Spinal cord (tissue), 10 donors: Measurements from ENCODE around the gene C19orf67. TPM values are rescaled to one million over a fixed set of nuclear protein-coding genes. Genes with fewer than 3 reads are reported as not detected.

Source experiments
- DNase-seq, 6 donors: peaks; one replicate each; pipeline versions ENCODE4 v3.0.0 to v3.0.0-alpha.2; 2013 to 2015; ENCODE audit warnings: low spot score in 6 of 6, low read depth in 4 of 6
- H3K27ac ChIP-seq: one replicate; pipeline ENCODE4 v1.5.1; 2013; ENCODE audit warnings: low read depth, low read length, control low read depth
- H3K27me3 ChIP-seq: one replicate; pipeline ENCODE4 v1.6.1; 2013; ENCODE audit warnings: low read length; ENCODE audit not compliant: control insufficient read depth, insufficient read depth
- H3K36me3 ChIP-seq: one replicate; pipeline ENCODE4 v1.6.1; 2013; ENCODE audit warnings: low read length; ENCODE audit not compliant: control insufficient read depth, insufficient read depth
- H3K4me1 ChIP-seq: one replicate; pipeline ENCODE4 v1.6.1; 2013; ENCODE audit warnings: low read length; ENCODE audit not compliant: control insufficient read depth, insufficient read depth
- H3K4me3 ChIP-seq: one replicate; pipeline ENCODE4 v1.5.1; 2013; ENCODE audit warnings: low read depth, low read length, control low read depth
- H3K9me3 ChIP-seq: one replicate; pipeline ENCODE4 v1.6.1; 2013; ENCODE audit warnings: low read length; ENCODE audit not compliant: control insufficient read depth, insufficient read depth
- WGBS: methylation state at CpG from one replicate; pipeline ENCODE4 v1.1.5; 2013; ENCODE audit warnings: missing lambda C conversion rate; ENCODE audit not compliant: insufficient coverage; 5-methylcytosine and 5-hydroxymethylcytosine counted together
- polyA plus RNA-seq, 2 donors: library from polyadenylated mRNA; unstranded; fragments of 120-200 nt; gene quantifications; one replicate each; pipeline ENCODE4 v1.2.1, GENCODE V29; 2013; ENCODE audit not compliant: insufficient read length in 2 of 2
- total RNA-seq, 2 donors: library from RNA; depleted of rRNA in 1 of 2; stranded (reverse); fragments of 120-200 nt in 1 of 2; fragments of >200 nt in 1 of 2; gene quantifications; one replicate each; pipeline versions ENCODE4 v1.2.3 to v1.2.4, GENCODE V29; 2013 to 2014
- donor health status: healthy.

C19orf67 gene
- total and polyA plus RNA-seq, 4 donors = 0.21 to 0.22 TPM; not detected in 2

- peaks cover 21% of the 10 kb centered on the region for H3K27me3 ChIP-seq
- peaks cover 24% of the 10 kb centered on the region for H3K4me1 ChIP-seq
- H3K27ac ChIP-seq = no peak overlapping the region
- no peaks in the 10 kb centered on the region for H3K9me3 ChIP-seq
- no peaks in the 10 kb centered on the region for H3K36me3 ChIP-seq
- no peak overlapping the region for H3K4me3 ChIP-seq
- DNase-seq = no peak
- 67% methylated on average over 5 of the region's 8 CpGs for WGBS
Measured at GRCh38 chr19:14059652-14060155, 25.9 kb downstream of the C19orf67 start.

- H3K36me3 ChIP-seq = peaks cover 3% of the 10 kb centered on the region
- no peak for DNase-seq
- H3K9me3 ChIP-seq = no peaks in the 10 kb centered on the region
- H3K4me3 ChIP-seq = no peak overlapping the region
- H3K4me1 ChIP-seq = peaks cover 24% of the 10 kb centered on the region
- H3K27me3 ChIP-seq = peaks cover 21% of the 10 kb centered on the region
- 3% methylated on average over 10 of the region's 15 CpGs for WGBS
- no peak overlapping the region for H3K27ac ChIP-seq
Measured at GRCh38 chr19:14059093-14059480, 26.5 kb downstream of the C19orf67 start.

- Histone ChIP-seq H3K27ac (no peak overlapping the region), H3K4me1 (peaks cover 24% of the 10 kb centered on the region), H3K4me3 (no peak overlapping the region), H3K9me3 (no peaks in the 10 kb centered on the region), H3K36me3 (peaks cover 7% of the 10 kb centered on the region), H3K27me3 (peaks cover 21% of the 10 kb centered on the region)
- WGBS = 24% methylated on average over 17 of the region's 17 CpGs
- DNase-seq = no peak
Measured at GRCh38 chr19:14058182-14059092, 27.1 kb downstream of the C19orf67 start.

GRCh38 chr19:14056741-14057356 is 28.7 kb downstream of the C19orf67 start:
- H3K27me3 ChIP-seq = peaks cover 21% of the 10 kb centered on the region
- H3K27ac ChIP-seq = no peak overlapping the region
- H3K9me3 ChIP-seq = no peaks in the 10 kb centered on the region
- peaks cover 24% of the 10 kb centered on the region for H3K4me1 ChIP-seq
- H3K36me3 ChIP-seq = peaks cover 17% of the 10 kb centered on the region
- no peak overlapping the region for H3K4me3 ChIP-seq
- 38% methylated on average over 8 of the region's 19 CpGs for WGBS
- DNase-seq = no peak

- H3K36me3 ChIP-seq = peaks cover 20% of the 10 kb centered on the region
- H3K4me3 ChIP-seq = no peak overlapping the region
- no peak for DNase-seq
- peaks cover 24% of the 10 kb centered on the region for H3K4me1 ChIP-seq
- 89% methylated on average over 8 of the region's 10 CpGs for whole genome bisulfite sequencing
- H3K27ac ChIP-seq = no peak overlapping the region
- peaks cover 21% of the 10 kb centered on the region for H3K27me3 ChIP-seq
- no peaks in the 10 kb centered on the region for H3K9me3 ChIP-seq
Measured at GRCh38 chr19:14056069-14056666, 29.4 kb downstream of the C19orf67 start.

- Histone ChIP-seq H3K4me3 (no peak overlapping the region), H3K9me3 (no peaks in the 10 kb centered on the region), H3K27ac (no peak overlapping the region), H3K4me1 (peaks cover 24% of the 10 kb centered on the region), H3K27me3 (peaks cover 21% of the 10 kb centered on the region), H3K36me3 (peaks cover 24% of the 10 kb centered on the region)
- DNase-seq = no peak
- WGBS = 89% methylated on average over 3 of the region's 3 CpGs
Measured at GRCh38 chr19:14055396-14055795, 30.2 kb downstream of the C19orf67 start.

- Histone ChIP-seq H3K36me3 (peaks cover 25% of the 10 kb centered on the region), H3K9me3 (no peaks in the 10 kb centered on the region), H3K4me1 (peaks cover 24% of the 10 kb centered on the region), H3K27ac (no peak overlapping the region), H3K4me3 (no peak overlapping the region), H3K27me3 (peaks cover 18% of the 10 kb centered on the region)
- 75% methylated on average over 10 of the region's 11 CpGs for WGBS
- no peak for DNase-seq
Measured at GRCh38 chr19:14054721-14055120, 30.9 kb downstream of the C19orf67 start.

GRCh38 chr19:14054099-14054498 is 31.5 kb downstream of the C19orf67 start:
- H3K4me3 ChIP-seq = no peak overlapping the region

GRCh38 chr19:14053500-14053899 is 32.1 kb downstream of the C19orf67 start:
- DNase-seq = no peak
- Histone ChIP-seq H3K36me3 (peaks cover 28% of the 10 kb centered on the region), H3K4me3 (no peak overlapping the region), H3K4me1 (peaks cover 17% of the 10 kb centered on the region), H3K27ac (no peak overlapping the region), H3K9me3 (no peaks in the 10 kb centered on the region), H3K27me3 (peaks cover 6% of the 10 kb centered on the region)
- 86% methylated on average over 10 of the region's 11 CpGs for WGBS

More at GRCh38 chr19:14054099-14054498, 31.5 kb downstream of the C19orf67 start:
- H3K9me3 ChIP-seq = no peaks in the 10 kb centered on the region
- DNase-seq = no peak
- no peak overlapping the region for H3K27ac ChIP-seq
- H3K36me3 ChIP-seq = peaks cover 26% of the 10 kb centered on the region
- H3K4me1 ChIP-seq = peaks cover 23% of the 10 kb centered on the region
- WGBS = 85% methylated on average over 6 of the region's 6 CpGs
- H3K27me3 ChIP-seq = peaks cover 12% of the 10 kb centered on the region
